H7 (cell line): Measurements from ENCODE around the gene SLC4A9. TPM values are rescaled to one million over a fixed set of nuclear protein-coding genes. Genes with fewer than 3 reads are reported as not detected.

ENCODE experiments used
- DNase-seq: peaks from one replicate; pipeline ENCODE4 v3.0.0; 2012
- H3K27me3 ChIP-seq: 2 replicates; pipeline ENCODE4 v1.6.0; 2011; ENCODE audit warnings: mild to moderate bottlenecking, low read length; ENCODE audit not compliant: control insufficient read depth, insufficient read depth
- H3K36me3 ChIP-seq: replicated peaks from 2 replicates; pipeline ENCODE4 v1.5.1; 2011; ENCODE audit warnings: low read length; ENCODE audit not compliant: control insufficient read depth, insufficient read depth
- H3K4me3 ChIP-seq: 2 replicates; pipeline ENCODE4 v1.5.1; 2011; ENCODE audit warnings: low read depth, mild to moderate bottlenecking, control low read depth, low read length, moderate library complexity; ENCODE audit not compliant: insufficient read depth
- total RNA-seq: library from RNA; depleted of rRNA; stranded (reverse); fragments of >200 nt; shearing (Covaris generic); gene quantifications from 2 replicates; pipeline ENCODE4 v1.2.3, GENCODE V29; 2014

SLC4A9 gene
- total RNA-seq, 1 experiment from 2014 or later, result not detected

- Histone ChIP-seq H3K36me3 (no peaks in the 10 kb centered on the region; the same call in none of the 2 replicates), H3K4me3 (no peak overlapping the region), H3K27me3 (peaks cover 4% of the 10 kb centered on the region)
- DNase-seq, result peak; percentile 70
Observed at GRCh38 chr5:140344683-140345423, 15.1 kb upstream of the SLC4A9 start.

- Histone ChIP-seq H3K36me3 (no peaks in the 10 kb centered on the region; the same call in none of the 2 replicates), H3K27me3 (peaks cover 4% of the 10 kb centered on the region), H3K4me3 (peak overlapping the region; percentile 68)
- peak; percentile 92 for DNase-seq
Observed at GRCh38 chr5:140345919-140346347, 14.1 kb upstream of the SLC4A9 start.

DNA sequence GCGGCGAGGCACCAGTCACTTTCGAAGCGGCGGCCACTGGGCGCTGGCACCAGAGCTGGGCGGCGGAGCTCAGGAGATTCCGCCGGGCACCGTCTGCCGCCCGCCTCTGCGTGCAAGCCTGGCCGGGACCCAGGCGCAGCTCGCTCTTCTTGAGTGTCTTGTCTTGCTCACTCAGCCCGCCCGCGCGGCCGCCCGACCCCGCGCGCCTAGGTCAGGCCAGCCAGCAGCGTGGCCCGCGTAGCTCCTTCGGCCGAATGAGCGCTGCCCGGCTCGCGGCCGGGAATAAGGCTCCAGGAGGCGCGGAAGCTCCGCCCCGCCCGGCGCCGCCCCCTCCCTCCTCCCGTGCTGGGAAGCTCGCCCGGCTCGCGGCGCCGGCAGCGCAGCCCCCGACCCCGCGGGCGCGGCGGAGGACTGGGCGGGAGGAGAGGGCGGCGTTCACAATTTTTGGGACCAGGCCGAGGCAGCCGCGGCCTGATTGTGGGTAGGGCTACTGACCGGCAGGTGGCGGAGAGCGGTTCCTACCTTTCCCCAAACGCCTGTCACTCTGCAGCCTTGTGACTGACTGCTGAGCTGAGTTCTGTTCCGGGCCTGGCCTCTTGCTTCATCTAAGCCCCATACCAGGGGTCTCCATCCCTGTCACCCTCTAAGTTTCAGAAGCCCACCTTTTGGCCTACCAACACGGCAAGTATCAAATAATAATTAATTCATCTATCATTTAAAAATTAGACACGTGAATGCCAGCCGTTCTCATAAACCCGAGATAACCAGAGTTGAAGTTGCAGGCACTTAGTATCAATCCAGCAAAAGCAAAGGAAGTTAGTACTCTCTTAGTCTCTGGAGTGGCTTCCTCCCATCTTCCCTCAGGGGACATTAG, 13.4 kb upstream of the SLC4A9 start, which contains the start of gene HBEGF:
TSS of gene HBEGF (minus strand) at position 256 of the 874 bp plus-strand sequence. CDS start 275 bp downstream, outside the sequence.
- Histone ChIP-seq H3K4me3 (peak within 1 kb of the TSS; percentile 68), H3K36me3 (no peaks in the 10 kb centered on the region; the same call in none of the 2 replicates), H3K27me3 (peaks cover 4% of the 10 kb centered on the region)
- peak; percentile 98 for DNase-seq

DNA sequence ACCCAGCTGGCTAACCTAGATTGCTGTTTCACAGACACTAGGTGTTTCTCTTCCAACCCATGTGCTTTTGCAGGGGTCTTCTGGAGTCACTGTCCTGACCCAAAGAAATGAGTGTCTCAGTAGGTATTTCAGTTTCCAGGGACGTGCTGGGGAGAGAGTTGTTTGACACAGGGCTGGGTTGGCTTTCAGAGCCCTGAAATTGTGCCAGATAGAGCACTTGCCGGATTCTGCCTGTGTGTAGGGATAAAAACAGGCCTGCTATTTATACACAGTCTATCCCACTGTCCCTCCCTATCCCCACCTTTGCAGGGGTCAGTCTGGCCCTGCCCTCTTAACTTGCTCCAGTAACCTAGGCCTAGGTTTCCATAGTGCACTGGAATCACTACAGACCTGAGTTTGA, 12.6 kb upstream of the SLC4A9 start:
- H3K4me3 ChIP-seq, result no peak overlapping the region
- no peak for DNase-seq
- no peaks in the 10 kb centered on the region; the same call in 1 of the 2 replicates for H3K36me3 ChIP-seq
- peaks cover 4% of the 10 kb centered on the region for H3K27me3 ChIP-seq

DNA sequence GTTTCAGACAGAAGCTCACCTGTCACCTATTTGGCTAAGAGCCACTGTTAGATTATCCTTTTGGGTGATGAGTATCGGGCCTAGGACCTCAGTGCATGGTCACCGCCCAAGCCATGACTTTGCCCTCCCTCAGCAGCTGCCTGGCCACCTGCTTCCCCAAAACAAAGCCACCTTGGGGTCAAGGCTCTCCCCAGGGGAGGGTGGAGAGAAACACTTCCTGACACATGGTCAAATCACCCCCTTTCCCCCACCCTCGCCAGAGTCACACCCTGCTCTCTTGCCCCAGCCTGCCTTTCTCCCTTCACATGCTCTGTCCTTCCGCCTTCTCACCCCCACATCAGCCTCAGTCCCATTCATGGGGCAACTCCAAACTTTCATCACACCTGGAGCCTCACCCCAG, 11.9 kb upstream of the SLC4A9 start:
- H3K36me3 ChIP-seq, result no peaks in the 10 kb centered on the region
- no peak overlapping the region for H3K4me3 ChIP-seq
- H3K27me3 ChIP-seq, result peaks cover 4% of the 10 kb centered on the region
- no peak for DNase-seq

DNA sequence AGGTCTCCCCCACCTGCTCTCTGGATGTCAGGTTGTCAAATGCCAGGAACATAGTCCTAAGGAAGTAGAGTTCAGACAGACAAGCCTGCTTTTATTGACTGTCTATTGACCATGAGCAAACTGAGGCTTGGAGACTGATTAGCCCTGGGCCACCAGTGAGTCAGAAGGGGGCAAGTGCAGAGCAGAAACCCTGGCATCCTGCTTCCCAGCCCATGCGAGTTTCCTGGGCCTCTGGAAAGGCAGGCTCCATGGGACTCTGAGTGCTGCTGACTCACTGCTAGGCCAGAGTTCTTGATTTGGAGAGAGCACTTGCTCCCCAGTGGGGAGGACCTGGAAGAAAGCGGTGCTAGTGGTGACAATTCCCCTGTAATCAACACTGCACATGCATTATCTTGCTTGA, 10.8 kb upstream of the SLC4A9 start:
- DNase-seq, result no peak
- no peaks in the 10 kb centered on the region for H3K36me3 ChIP-seq
- H3K27me3 ChIP-seq, result peaks cover 4% of the 10 kb centered on the region
- no peak overlapping the region for H3K4me3 ChIP-seq

DNA sequence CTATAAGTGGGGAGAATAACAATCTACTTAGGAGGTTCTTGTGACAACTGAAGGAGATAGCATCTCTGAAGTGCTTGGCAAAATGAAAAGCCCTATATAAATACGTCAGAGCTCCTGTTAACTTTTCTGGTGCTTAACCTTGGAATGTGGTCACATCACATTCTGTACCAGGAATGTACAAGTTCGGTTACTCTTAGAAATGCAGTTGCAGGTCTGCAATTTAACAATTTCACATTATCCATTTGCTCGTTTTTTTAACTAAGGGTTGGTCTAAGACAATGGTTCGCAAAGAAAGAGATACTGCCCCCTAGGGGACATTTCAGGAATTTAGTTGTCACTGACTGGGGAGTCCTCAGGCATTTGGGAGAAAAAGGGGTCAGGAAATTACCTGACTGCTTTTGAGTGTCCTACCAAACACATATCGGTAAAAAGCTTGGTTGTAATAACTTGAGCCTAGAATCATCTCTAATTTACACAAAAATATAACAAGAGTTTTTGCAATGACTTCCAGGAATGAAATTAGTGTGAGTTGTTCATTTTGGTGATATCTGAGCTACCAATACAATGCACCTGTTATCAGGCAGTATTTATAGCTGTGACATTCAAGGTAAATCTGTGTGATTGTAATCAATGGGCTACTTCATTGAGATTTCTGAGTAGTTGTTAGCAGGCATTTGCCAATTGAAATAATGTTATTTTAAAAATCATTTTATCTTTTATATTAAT, 8.2 kb upstream of the SLC4A9 start:
- no peak overlapping the region for H3K4me3 ChIP-seq
- H3K27me3 ChIP-seq, result no peaks in the 10 kb centered on the region; the same call in 1 of the 2 replicates
- DNase-seq, result peak; percentile 74
- H3K36me3 ChIP-seq, result no peaks in the 10 kb centered on the region

GRCh38 chr5:140355546-140355945, 4.4 kb upstream of the SLC4A9 start:
- DNase-seq, result no peak
- H3K36me3 ChIP-seq, result no peaks in the 10 kb centered on the region
- no peak overlapping the region for H3K4me3 ChIP-seq
- no peaks in the 10 kb centered on the region for H3K27me3 ChIP-seq

- DNase-seq, result no peak
- H3K4me3 ChIP-seq, result no peak overlapping the region
- no peaks in the 10 kb centered on the region for H3K36me3 ChIP-seq
- no peaks in the 10 kb centered on the region for H3K27me3 ChIP-seq
Observed at GRCh38 chr5:140356853-140357725, 2.9 kb upstream of the SLC4A9 start.

- Histone ChIP-seq H3K27me3 (no peaks in the 10 kb centered on the region), H3K4me3 (no peak overlapping the region), H3K36me3 (no peaks in the 10 kb centered on the region)
- DNase-seq, result peak; percentile 94
Observed at GRCh38 chr5:140357726-140358093, 2.3 kb upstream of the SLC4A9 start.

- peak; percentile 79 for DNase-seq
- H3K4me3 ChIP-seq, result no peak overlapping the region
- H3K27me3 ChIP-seq, result no peaks in the 10 kb centered on the region; the same call in 1 of the 2 replicates
- H3K36me3 ChIP-seq, result no peaks in the 10 kb centered on the region
Observed at GRCh38 chr5:140358738-140359310, 1.2 kb upstream of the SLC4A9 start.

DNA sequence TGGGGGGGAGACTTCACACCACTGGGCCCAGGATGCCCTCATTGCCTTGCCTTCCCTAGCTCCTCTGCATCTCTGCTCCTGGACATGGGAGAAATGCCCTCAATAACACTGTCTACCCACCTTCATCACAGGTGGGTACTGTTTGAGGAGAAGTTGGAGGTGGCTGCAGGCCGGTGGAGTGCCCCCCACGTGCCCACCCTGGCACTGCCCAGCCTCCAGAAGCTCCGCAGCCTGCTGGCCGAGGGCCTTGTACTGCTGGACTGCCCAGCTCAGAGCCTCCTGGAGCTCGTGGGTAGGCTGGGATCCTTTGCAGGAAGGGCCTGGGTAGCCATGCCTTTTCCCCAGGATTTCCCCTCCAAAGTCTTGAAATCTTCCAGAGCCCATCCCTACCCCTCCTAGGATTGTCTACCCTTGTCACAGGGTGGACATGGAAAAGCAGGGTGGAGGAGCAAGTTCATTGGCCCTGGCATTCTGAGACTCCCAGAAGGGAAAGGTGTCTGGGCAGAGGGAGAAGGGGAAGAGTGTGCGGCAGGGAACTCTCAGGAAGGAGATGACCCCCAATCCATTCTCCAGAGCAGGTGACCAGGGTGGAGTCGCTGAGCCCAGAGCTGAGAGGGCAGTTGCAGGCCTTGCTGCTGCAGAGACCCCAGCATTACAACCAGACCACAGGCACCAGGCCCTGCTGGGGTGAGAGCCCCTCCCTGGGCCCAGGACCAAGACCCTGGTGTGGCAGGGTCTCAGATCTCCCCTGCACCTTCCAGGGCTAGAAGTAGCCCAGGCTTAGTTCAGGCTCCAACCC, 886 bp downstream of the SLC4A9 start:
- Histone ChIP-seq H3K27me3 (peaks cover 2% of the 10 kb centered on the region; the same call in 1 of the 2 replicates), H3K4me3 (no peak overlapping the region), H3K36me3 (no peaks in the 10 kb centered on the region)
- DNase-seq, result peak; percentile 23

GRCh38 chr5:140361901-140362300, 1.9 kb downstream of the SLC4A9 start:
- no peak for DNase-seq
- Histone ChIP-seq H3K4me3 (no peak overlapping the region), H3K36me3 (no peaks in the 10 kb centered on the region), H3K27me3 (peaks cover 2% of the 10 kb centered on the region; the same call in 1 of the 2 replicates)
